Upper lobe of right lung (tissue), 1 donor: Measurements from ENCODE around the gene RAB13. TPM values are rescaled to one million over a fixed set of nuclear protein-coding genes. Genes with fewer than 3 reads are reported as not detected.

Source experiments
- ATAC-seq: fragments of 200-7000 bp; cut with Tn5 transposase; one replicate; pipeline ENCODE4 v1.9.1; 2020; ENCODE audit warnings: mild to moderate bottlenecking, moderate library complexity
- DNase-seq: peaks from one replicate; pipeline ENCODE4 v3.0.0-alpha.2; 2020
- H3K27ac ChIP-seq: fragments of 200-600 bp; one replicate; pipeline ENCODE4 v1.8.0; 2022
- H3K27me3 ChIP-seq: fragments of 200-600 bp; one replicate; pipeline ENCODE4 v1.8.0; 2022; ENCODE audit warnings: mild to moderate bottlenecking
- H3K36me3 ChIP-seq: fragments of 200-600 bp; one replicate; pipeline ENCODE4 v1.8.0; 2022
- H3K4me1 ChIP-seq: fragments of 200-600 bp; one replicate; pipeline ENCODE4 v1.8.0; 2022
- H3K4me3 ChIP-seq: fragments of 200-600 bp; one replicate; pipeline ENCODE4 v1.8.0; 2022; ENCODE audit warnings: mild to moderate bottlenecking
- H3K9me3 ChIP-seq: fragments of 200-600 bp; one replicate; pipeline ENCODE4 v1.8.0; 2022
- intact Hi-C: fragments of 100-400 bp; cut with DNase I; formaldehyde crosslinking; loops from one replicate; pipeline ENCODE4 v1.11.0; 2022
- microRNA-seq: library from miRNA; unstranded; fragments of <30 nt; microRNA quantifications from one replicate; pipeline ENCODE4 v1.2.0, GENCODE V29; 2020; ENCODE audit warnings: borderline microRNAs expressed
- total RNA-seq: library from RNA; stranded (reverse); fragmentation: NEBNext Ultra II Directional; extraction: Animal tissue kit (Norgen Biotek cat#: 25700); gene quantifications from one replicate; pipeline ENCODE4 v1.2.1, GENCODE V29; 2021
- TF ChIP-seq, protein P1 (sequence below): fragments of 200-600 bp; IDR thresholded peaks from one replicate; pipeline ENCODE4 v1.8.0; 2022; ENCODE audit warnings: antibody characterized with exemption
- donor health status: DM: no; HTN: yes; CAD: no; lungs with severe emphysema.

RAB13 gene
- total RNA-seq, 1 donor from 2014 or later = 103 TPM

DNA sequence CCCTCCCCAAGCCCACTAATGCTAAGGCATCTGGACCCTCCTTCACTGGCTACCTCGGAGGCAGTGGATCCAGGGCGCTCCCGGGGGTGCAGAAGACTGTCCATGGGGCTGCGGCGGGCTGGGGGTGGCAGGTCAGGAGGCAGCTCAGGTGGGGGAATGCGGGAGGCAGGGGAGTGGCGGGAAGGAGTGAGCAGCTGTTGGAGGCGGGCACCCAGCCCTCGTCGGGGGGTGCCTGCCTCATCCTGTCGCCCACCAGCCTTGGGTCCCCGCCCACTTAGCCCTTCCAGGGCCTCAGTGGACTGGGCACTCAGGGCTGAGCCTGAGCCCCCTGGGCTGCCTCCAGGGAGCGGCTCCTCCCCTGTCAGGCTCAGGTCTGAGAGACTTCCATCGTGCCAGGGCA, 52.7 kb downstream of the RAB13 start:
- intact Hi-C loops = no loop called here
- peak; percentile 54 for DNase-seq

DNA sequence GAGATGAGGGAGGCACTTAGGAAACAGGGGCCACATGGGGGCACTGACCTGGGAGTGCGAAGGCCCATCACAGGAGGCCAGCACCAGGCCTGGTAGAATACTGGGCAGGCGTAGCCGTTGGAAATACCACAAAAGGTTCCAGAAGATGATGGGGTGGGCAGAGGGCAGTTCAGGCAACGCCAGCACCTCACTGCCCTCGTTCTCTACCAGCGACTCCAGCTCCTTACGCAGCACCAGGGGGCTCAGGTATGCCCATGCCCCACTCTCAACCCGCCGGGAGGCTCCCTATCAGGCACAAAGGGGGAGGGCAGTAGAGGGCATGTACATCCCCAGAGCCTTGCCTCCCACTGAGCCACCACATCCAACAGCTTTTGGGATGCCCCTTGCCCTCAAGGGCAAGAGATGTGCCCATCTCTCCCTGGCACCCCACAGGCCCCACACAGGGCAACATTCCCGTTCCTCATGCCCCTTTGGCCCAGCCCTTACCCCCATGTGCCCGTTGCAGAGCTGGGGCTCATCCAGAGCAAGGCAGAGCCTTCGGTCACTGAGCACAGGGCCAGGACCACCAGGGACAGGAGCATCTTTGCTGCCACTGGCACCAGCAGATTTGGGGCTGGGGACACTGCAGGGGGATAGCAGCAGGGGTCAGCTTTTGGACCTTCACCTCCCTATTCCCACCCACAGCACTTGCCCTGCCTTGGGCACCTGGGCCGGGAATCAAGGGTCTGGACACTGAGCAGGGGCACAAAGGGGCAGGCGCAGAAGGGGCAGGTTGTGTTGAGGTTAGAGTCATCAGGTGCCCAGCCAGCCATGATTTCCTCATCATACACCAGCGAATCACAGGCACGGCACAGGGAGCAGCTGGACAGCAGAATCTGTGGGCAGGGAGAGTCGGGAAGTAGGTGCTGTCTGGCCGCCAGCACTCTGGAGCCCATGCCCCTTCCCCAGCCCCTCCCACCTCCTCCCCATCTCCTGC, 53.7 kb downstream of the RAB13 start:
- peak; percentile 51 for DNase-seq
- Histone ChIP-seq H3K4me1 (no peaks in the 10 kb centered on the region), H3K4me3 (no peak overlapping the region), H3K9me3 (no peaks in the 10 kb centered on the region), H3K27me3 (no peaks in the 10 kb centered on the region), H3K36me3 (peaks cover 76% of the 10 kb centered on the region), H3K27ac (no peak overlapping the region)
- intact Hi-C loops = no loop called here
- TF ChIP-seq, protein P1, sequence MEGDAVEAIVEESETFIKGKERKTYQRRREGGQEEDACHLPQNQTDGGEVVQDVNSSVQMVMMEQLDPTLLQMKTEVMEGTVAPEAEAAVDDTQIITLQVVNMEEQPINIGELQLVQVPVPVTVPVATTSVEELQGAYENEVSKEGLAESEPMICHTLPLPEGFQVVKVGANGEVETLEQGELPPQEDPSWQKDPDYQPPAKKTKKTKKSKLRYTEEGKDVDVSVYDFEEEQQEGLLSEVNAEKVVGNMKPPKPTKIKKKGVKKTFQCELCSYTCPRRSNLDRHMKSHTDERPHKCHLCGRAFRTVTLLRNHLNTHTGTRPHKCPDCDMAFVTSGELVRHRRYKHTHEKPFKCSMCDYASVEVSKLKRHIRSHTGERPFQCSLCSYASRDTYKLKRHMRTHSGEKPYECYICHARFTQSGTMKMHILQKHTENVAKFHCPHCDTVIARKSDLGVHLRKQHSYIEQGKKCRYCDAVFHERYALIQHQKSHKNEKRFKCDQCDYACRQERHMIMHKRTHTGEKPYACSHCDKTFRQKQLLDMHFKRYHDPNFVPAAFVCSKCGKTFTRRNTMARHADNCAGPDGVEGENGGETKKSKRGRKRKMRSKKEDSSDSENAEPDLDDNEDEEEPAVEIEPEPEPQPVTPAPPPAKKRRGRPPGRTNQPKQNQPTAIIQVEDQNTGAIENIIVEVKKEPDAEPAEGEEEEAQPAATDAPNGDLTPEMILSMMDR = no peak
- ATAC-seq = no peak

More for the DNA sequence above, 52.7 kb downstream of the RAB13 start:
- H3K4me3 ChIP-seq = no peak overlapping the region
- no peaks in the 10 kb centered on the region for H3K4me1 ChIP-seq
- no peaks in the 10 kb centered on the region for H3K27me3 ChIP-seq
- no peak overlapping the region for H3K27ac ChIP-seq
- ATAC-seq = no peak
- peaks cover 86% of the 10 kb centered on the region for H3K36me3 ChIP-seq
- no peaks in the 10 kb centered on the region for H3K9me3 ChIP-seq
- TF ChIP-seq, protein P1 = no peak

Small RNA genes lying within 50 kb of the gene (microRNA-seq; reads per million reads assigned to microRNA genes)
- gene MIR6737 = not detected

Other genes with a start within 250 kb of the RAB13 start
- gene SLC27A3, start 210.9 kb downstream of the RAB13 start, total RNA-seq = 105 TPM
- gene GATAD2B, start 63.4 kb downstream of the RAB13 start, total RNA-seq = 55.1 TPM
- 83.7 TPM for gene DENND4B, start 39.6 kb downstream of the RAB13 start, total RNA-seq
- 52.7 TPM for gene CRTC2, start 27.7 kb downstream of the RAB13 start, total RNA-seq
- gene SLC39A1, start 22.8 kb downstream of the RAB13 start, total RNA-seq = 120 TPM
- gene CREB3L4, start 18.4 kb downstream of the RAB13 start, total RNA-seq = 10.5 TPM
- gene JTB, start 8.7 kb downstream of the RAB13 start, total RNA-seq = 129 TPM
- gene RPS27, start 4.4 kb upstream of the RAB13 start, total RNA-seq = 1,693 TPM
- 2.1 TPM for gene NUP210L, start 168.7 kb upstream of the RAB13 start, total RNA-seq
- gene TPM3, start 205.8 kb upstream of the RAB13 start, total RNA-seq = 326 TPM
- gene CFAP141, start 220.0 kb upstream of the RAB13 start, total RNA-seq = not detected
- gene UBAP2L, start 234.6 kb upstream of the RAB13 start, total RNA-seq = 156 TPM